Glutamatergic neuron (in vitro differentiated cells): ENCODE data around the gene TMEM139. TPM values are rescaled to one million over a fixed set of nuclear protein-coding genes. Genes with fewer than 3 reads are reported as not detected.

ENCODE experiments used
- DNase-seq: peaks from one replicate; pipeline ENCODE4 v3.0.0; 2022
- H3K27ac Mint-ChIP-seq: one replicate; pipeline ENCODE4 v1.8.0; 2020; ENCODE audit warnings: mild to moderate bottlenecking, mixed read lengths, inconsistent platforms; ENCODE audit not compliant: unreplicated experiment
- H3K27me3 Mint-ChIP-seq: one replicate; pipeline ENCODE4 v1.8.0; 2020; ENCODE audit warnings: mild to moderate bottlenecking, moderate library complexity, mixed read lengths, inconsistent platforms; ENCODE audit not compliant: unreplicated experiment
- H3K36me3 Mint-ChIP-seq: one replicate; pipeline ENCODE4 v1.8.0; 2020; ENCODE audit warnings: mild to moderate bottlenecking, mixed read lengths, inconsistent platforms; ENCODE audit not compliant: unreplicated experiment
- H3K4me1 Mint-ChIP-seq: one replicate; pipeline ENCODE4 v1.8.0; 2020; ENCODE audit warnings: mild to moderate bottlenecking, low read depth, mixed read lengths, inconsistent platforms; ENCODE audit not compliant: unreplicated experiment
- H3K4me3 Mint-ChIP-seq: one replicate; pipeline ENCODE4 v1.8.0; 2020; ENCODE audit warnings: mild to moderate bottlenecking, mixed read lengths, inconsistent platforms; ENCODE audit not compliant: unreplicated experiment
- H3K9me3 Mint-ChIP-seq: one replicate; pipeline ENCODE4 v1.8.0; 2020; ENCODE audit warnings: mild to moderate bottlenecking, moderate library complexity, mixed read lengths, inconsistent platforms; ENCODE audit not compliant: unreplicated experiment
- total RNA-seq: library from RNA; stranded (reverse); fragmentation: NEBNext Ultra II Directional; extraction: Animal tissue kit (Norgen Biotek cat#: 25700); gene quantifications from one replicate; pipeline ENCODE4 v1.2.1, GENCODE V29; 2021; ENCODE audit not compliant: unreplicated experiment
- TF ChIP-seq, protein P1 (sequence below): fragments of 200-600 bp; sonication (generic); IDR thresholded peaks from one replicate; pipeline ENCODE4 v1.5.0; 2021; ENCODE audit not compliant: partially characterized antibody, unreplicated experiment

The TMEM139 gene
- total RNA-seq, 1 donor from 2014 or later = not detected

DNA sequence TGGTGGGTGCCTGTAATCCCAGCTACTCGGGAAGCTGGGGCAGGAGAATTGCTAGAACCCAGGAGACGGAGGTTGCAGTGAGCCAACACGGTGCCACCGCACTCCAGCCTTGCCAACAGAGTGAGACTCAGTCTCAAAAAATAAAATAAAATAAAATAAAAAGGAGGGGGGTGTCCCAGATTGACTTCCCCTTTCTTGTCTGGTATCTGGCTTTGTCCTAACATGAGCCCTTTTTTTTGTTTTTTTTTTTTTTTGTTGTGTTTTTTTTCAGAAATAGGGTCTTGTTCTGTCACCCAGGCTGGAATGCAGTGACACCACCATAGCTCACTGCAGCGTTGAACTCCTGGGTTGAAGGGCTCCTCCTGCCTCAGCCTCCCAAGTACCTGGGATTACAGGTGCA lies 8.1 kb downstream of the TMEM139 start:
- DNase-seq = no peak
- Mint-ChIP-seq H3K4me1 (peaks cover 15% of the 10 kb centered on the region), H3K4me3 (no peak overlapping the region), H3K27ac (no peak overlapping the region), H3K27me3 (peaks cover 5% of the 10 kb centered on the region), H3K9me3 (peaks cover 4% of the 10 kb centered on the region), H3K36me3 (no peaks in the 10 kb centered on the region)
- TF ChIP-seq, protein P1, sequence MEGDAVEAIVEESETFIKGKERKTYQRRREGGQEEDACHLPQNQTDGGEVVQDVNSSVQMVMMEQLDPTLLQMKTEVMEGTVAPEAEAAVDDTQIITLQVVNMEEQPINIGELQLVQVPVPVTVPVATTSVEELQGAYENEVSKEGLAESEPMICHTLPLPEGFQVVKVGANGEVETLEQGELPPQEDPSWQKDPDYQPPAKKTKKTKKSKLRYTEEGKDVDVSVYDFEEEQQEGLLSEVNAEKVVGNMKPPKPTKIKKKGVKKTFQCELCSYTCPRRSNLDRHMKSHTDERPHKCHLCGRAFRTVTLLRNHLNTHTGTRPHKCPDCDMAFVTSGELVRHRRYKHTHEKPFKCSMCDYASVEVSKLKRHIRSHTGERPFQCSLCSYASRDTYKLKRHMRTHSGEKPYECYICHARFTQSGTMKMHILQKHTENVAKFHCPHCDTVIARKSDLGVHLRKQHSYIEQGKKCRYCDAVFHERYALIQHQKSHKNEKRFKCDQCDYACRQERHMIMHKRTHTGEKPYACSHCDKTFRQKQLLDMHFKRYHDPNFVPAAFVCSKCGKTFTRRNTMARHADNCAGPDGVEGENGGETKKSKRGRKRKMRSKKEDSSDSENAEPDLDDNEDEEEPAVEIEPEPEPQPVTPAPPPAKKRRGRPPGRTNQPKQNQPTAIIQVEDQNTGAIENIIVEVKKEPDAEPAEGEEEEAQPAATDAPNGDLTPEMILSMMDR = no peak

DNA sequence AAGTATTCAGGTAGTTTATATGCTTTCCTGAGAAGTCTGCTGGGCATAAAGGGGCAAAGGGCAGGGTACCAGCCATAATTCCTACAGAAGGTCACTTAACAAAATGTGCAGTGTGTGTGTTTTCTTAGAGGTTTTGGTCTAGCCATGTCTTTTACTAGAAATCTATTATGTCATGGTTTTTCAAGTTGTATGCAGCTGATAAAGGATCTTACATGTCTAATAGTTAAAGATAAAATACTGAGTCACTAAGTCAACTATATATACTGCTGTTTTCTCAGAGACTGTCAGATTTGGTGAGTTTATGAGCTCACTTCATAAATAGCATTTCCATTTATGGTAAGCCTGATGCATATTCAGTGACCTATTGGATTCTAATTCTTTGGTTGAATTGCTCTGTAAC lies 11.1 kb downstream of the TMEM139 start:
- no peak overlapping the region for H3K27ac Mint-ChIP-seq
- DNase-seq = no peak

DNA sequence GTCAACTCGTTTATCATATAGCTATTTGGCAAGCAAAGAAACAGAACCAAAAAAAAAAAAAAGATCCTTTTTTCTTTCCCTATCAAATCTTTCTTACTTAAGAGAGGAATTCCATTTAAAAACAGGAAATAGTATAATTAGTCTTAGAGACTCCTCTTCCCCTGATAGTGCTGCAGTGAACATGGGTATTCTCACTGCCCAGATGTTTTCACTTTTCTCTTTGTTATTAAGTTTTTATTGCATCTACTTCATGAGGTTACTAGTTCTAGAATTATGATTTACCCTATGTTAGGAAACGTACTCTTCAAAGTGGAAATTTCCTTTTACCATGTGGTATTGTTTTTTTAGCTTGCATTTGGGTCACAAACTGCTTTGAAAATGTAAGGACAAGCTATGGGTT lies 11.9 kb downstream of the TMEM139 start:
- DNase-seq = no peak
- no peak overlapping the region for H3K4me3 Mint-ChIP-seq
- no peaks in the 10 kb centered on the region for H3K4me1 Mint-ChIP-seq
- H3K36me3 Mint-ChIP-seq = no peaks in the 10 kb centered on the region
- no peaks in the 10 kb centered on the region for H3K27me3 Mint-ChIP-seq
- H3K27ac Mint-ChIP-seq = no peak overlapping the region
- no peaks in the 10 kb centered on the region for H3K9me3 Mint-ChIP-seq
- TF ChIP-seq, protein P1 = no peak

More for the DNA sequence above, 11.1 kb downstream of the TMEM139 start:
- Mint-ChIP-seq H3K9me3 (no peaks in the 10 kb centered on the region), H3K36me3 (no peaks in the 10 kb centered on the region), H3K27me3 (no peaks in the 10 kb centered on the region), H3K4me1 (peaks cover 6% of the 10 kb centered on the region), H3K4me3 (no peak overlapping the region)
- TF ChIP-seq, protein P1 = no peak

DNA sequence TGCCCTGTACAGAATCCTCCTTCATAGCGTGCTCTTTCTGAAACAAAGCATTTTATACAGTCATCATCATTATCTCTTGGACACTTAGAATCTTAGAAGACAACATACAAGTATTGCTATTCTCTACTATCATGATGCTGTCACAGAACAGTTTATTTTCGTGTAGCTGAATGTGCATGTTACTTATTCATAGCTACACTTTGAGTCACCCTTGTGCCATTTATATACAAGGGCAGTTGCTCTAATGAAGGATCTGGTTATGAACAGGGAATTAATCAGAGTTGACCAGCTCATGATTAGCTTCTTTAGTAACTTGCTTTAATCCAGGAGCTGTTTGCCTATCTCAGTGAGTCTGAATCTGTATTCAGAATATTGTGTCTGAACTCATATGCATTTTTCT lies 14.6 kb downstream of the TMEM139 start:
- Mint-ChIP-seq H3K4me3 (no peak overlapping the region), H3K27me3 (no peaks in the 10 kb centered on the region), H3K27ac (no peak overlapping the region), H3K4me1 (no peaks in the 10 kb centered on the region), H3K36me3 (no peaks in the 10 kb centered on the region), H3K9me3 (no peaks in the 10 kb centered on the region)
- TF ChIP-seq, protein P1 = no peak
- no peak for DNase-seq

DNA sequence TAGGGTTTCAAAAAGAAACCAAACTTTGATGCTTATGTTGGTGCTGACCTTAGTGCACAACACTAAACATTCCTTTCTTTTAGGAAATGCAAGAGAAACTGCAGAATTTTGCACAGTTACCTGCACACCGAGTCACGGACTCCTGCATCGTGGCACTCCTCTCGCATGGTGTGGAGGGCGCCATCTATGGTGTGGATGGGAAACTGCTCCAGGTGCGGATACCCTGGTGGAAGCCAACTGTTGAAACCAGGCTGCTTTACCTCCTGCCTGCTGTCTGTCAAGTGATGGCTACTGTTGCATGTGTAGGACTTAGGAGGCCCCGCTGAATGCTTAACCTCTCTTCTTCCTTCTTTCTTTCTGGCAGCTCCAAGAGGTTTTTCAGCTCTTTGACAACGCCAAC lies 15.1 kb downstream of the TMEM139 start:
- peak; percentile 67 for DNase-seq
- Mint-ChIP-seq H3K9me3 (no peaks in the 10 kb centered on the region), H3K4me3 (no peak overlapping the region), H3K36me3 (peaks cover 2% of the 10 kb centered on the region), H3K27me3 (no peaks in the 10 kb centered on the region), H3K4me1 (no peaks in the 10 kb centered on the region), H3K27ac (no peak overlapping the region)
- TF ChIP-seq, protein P1 = peak; percentile 68
